NB4 (cell line): ENCODE measurements around the gene MAS1.

Experiments
- DNase-seq: peaks from one replicate; pipeline ENCODE4 v3.0.0; 2010; ENCODE audit warnings: low read depth
- H3K4me3 ChIP-seq: one replicate; pipeline ENCODE4 v1.5.1; 2011; ENCODE audit warnings: mild to moderate bottlenecking, low read depth, low read length, moderate library complexity
- CTCF ChIP-seq: IDR thresholded peaks from one replicate; pipeline ENCODE4 v1.5.1; 2012; ENCODE audit warnings: low read depth, low read length
- MAX ChIP-seq: IDR thresholded peaks from 2 replicates; pipeline ENCODE4 v1.6.1; 2011; ENCODE audit warnings: low read depth, low read length
- MYC ChIP-seq: IDR thresholded peaks from 2 replicates; pipeline ENCODE4 v1.6.1; 2011; ENCODE audit warnings: low read depth, low read length
- POLR2A ChIP-seq: IDR thresholded peaks from 2 replicates; pipeline ENCODE4 v1.6.1; 2011; ENCODE audit warnings: mild to moderate bottlenecking; ENCODE audit not compliant: insufficient read length; ENCODE audit errors: extremely low read depth

MAS1 gene

GRCh38 chr6:159877256-159877808, 13.5 kb upstream of the MAS1 start:
- TF ChIP-seq POLR2A: no peak
- no peak for TF ChIP-seq MAX
- TF ChIP-seq MYC: no peak
- no peak for TF ChIP-seq CTCF
- no peak overlapping the region for H3K4me3 ChIP-seq
- DNase-seq: no peak

- no peak overlapping the region for H3K4me3 ChIP-seq
- DNase-seq: no peak
- TF ChIP-seq POLR2A (no peak), CTCF (no peak), MYC (no peak)
Observed at GRCh38 chr6:159878341-159878740, 12.4 kb upstream of the MAS1 start.

- H3K4me3 ChIP-seq: no peak overlapping the region
- TF ChIP-seq POLR2A: no peak
- no peak for TF ChIP-seq MYC
- TF ChIP-seq MAX: no peak
- no peak for TF ChIP-seq CTCF
- no peak for DNase-seq
Observed at GRCh38 chr6:159879856-159880255, 10.9 kb upstream of the MAS1 start.

- H3K4me3 ChIP-seq: no peak overlapping the region
- TF ChIP-seq MAX (no peak), MYC (no peak), POLR2A (no peak), CTCF (no peak)
- DNase-seq: no peak
Observed at GRCh38 chr6:159880412-159880975, 10.3 kb upstream of the MAS1 start.

- DNase-seq: no peak
- TF ChIP-seq POLR2A (no peak), MYC (no peak), CTCF (no peak), MAX (no peak)
- H3K4me3 ChIP-seq: no peak overlapping the region
Observed at GRCh38 chr6:159884720-159885119, 6.1 kb upstream of the MAS1 start.

GRCh38 chr6:159886270-159886669, 4.5 kb upstream of the MAS1 start:
- DNase-seq: no peak
- no peak overlapping the region for H3K4me3 ChIP-seq
- no peak for TF ChIP-seq MAX
- TF ChIP-seq POLR2A: no peak
- TF ChIP-seq MYC: no peak
- TF ChIP-seq CTCF: no peak
